ENCODE data around the gene DNAJB11.

DNA sequence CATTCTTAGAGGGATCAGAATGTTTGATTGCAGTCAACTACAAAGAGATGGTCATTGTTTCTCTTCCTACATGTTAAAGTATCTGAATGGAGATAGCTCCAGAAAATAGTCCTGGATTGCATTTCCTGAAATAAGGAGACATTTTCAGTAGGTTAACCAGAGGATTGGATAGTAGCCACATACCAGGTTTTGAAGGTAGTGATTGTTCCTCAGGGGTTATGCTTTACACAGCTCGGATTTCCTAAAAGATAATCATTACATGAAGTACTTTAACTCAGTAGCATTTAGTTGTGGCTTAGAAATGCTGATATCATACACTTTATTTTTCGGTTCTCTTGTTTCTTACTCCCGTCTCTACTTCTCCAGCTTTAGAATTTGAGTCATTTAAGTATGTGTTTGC, 10.3 kb downstream of the DNAJB11 start:
- TF ChIP-seq CTCF (IDR thresholded peaks at IDR 0.05; ENCODE audit: insufficient read depth, low read length) (no peak), REST (IDR thresholded peaks at IDR 0.05; ENCODE audit: insufficient replicate concordance, low read depth) (no peak), GABPA (IDR thresholded peaks at IDR 0.05; ENCODE audit: low read depth) (no peak)

Measured in HL-60 (cell line).